IMR-90 (cell line): ENCODE measurements around the gene RNF113A. TPM values are rescaled to one million over a fixed set of nuclear protein-coding genes. Genes with fewer than 3 reads are reported as not detected.
A peak's percentile ranks its signal among the peaks of the same experiment; 100 is the strongest.

ENCODE experiments used
- ATAC-seq: fragments of 200-7000 bp; cut with Tn5 transposase; 2 replicates; pipeline ENCODE4 v1.9.1; 2020; ENCODE audit warnings: low read depth, mild to moderate bottlenecking, moderate library complexity
- BruUV-seq: library from RNA; stranded (reverse); fragments of 400-500 nt; replicated peaks from 2 replicates; lab custom pipeline; 2021; lab: Mats Ljungman, UMichigan
- CTCF ChIA-PET: fragments of 300-600 bp; formaldehyde crosslinking; extraction: SDS; loops from one replicate; lab custom pipeline; 2021; ENCODE audit warnings: antibody characterized with exemption; lab: Yijun Ruan, JAX
- POLR2A ChIA-PET: fragments of 300-600 bp; sonication (Branson Sonifier 250); formaldehyde crosslinking; loops from one replicate; lab custom pipeline; 2022; ENCODE audit warnings: antibody characterized with exemption; ENCODE audit not compliant: unreplicated experiment; lab: Charles Lee
- DNase-seq: peaks from one replicate; pipeline ENCODE4 v3.0.0; 2013
- H2AFZ ChIP-seq: replicated peaks from 2 replicates; pipeline ENCODE3; 2013; ENCODE audit warnings: low read length, mild to moderate bottlenecking; ENCODE audit not compliant: poor library complexity
- H2AK5ac ChIP-seq: 2 replicates; pipeline ENCODE4 v1.6.1; 2013; ENCODE audit warnings: low read depth, low read length, inconsistent platforms
- H2AK9ac ChIP-seq: replicated peaks from 2 replicates; pipeline ENCODE3; 2013; ENCODE audit warnings: mild to moderate bottlenecking, low read depth, low read length, moderate library complexity; ENCODE audit not compliant: poor library complexity
- H2BK120ac ChIP-seq: 2 replicates; pipeline ENCODE4 v1.6.1; 2013; ENCODE audit warnings: low read depth, low read length, inconsistent platforms
- H2BK15ac ChIP-seq: 3 replicates; pipeline ENCODE4 v1.6.1; 2013; ENCODE audit warnings: low read depth, low read length, inconsistent platforms
- H2BK20ac ChIP-seq: 2 replicates; pipeline ENCODE4 v1.6.1; 2013; ENCODE audit warnings: low read depth, mild to moderate bottlenecking, inconsistent platforms, low read length, moderate library complexity
- H2BK5ac ChIP-seq: 2 replicates; pipeline ENCODE4 v1.6.1; 2013; ENCODE audit warnings: mild to moderate bottlenecking, low read depth, low read length, inconsistent platforms; ENCODE audit not compliant: poor library complexity, severe bottlenecking
- H3K14ac ChIP-seq: replicated peaks from 2 replicates; pipeline ENCODE4 v1.6.1; 2013; ENCODE audit warnings: low read depth, low read length, inconsistent platforms
- H3K18ac ChIP-seq: 2 replicates; pipeline ENCODE4 v1.6.1; 2013; ENCODE audit warnings: low read depth, low read length, control low read depth
- H3K23ac ChIP-seq: 2 replicates; pipeline ENCODE4 v1.6.1; 2013; ENCODE audit warnings: low read depth, low read length, inconsistent platforms
- H3K27ac ChIP-seq: 2 replicates; pipeline ENCODE4 v1.5.1; 2013; ENCODE audit warnings: mild to moderate bottlenecking, control low read depth, low read length; ENCODE audit not compliant: insufficient read depth
- H3K27me3 ChIP-seq: 2 replicates; pipeline ENCODE4 v1.6.1; 2013; ENCODE audit warnings: low read length; ENCODE audit not compliant: control insufficient read depth, insufficient read depth
- H3K36me3 ChIP-seq: 2 replicates; pipeline ENCODE4 v1.6.1; 2013; ENCODE audit warnings: low read length, mixed read lengths; ENCODE audit not compliant: control insufficient read depth, insufficient read depth
- H3K4ac ChIP-seq: 2 replicates; pipeline ENCODE4 v1.6.1; 2013; ENCODE audit warnings: low read depth, low read length, inconsistent platforms
- H3K4me1 ChIP-seq: 2 replicates; pipeline ENCODE4 v1.6.1; 2013; ENCODE audit warnings: low read length, mixed read lengths; ENCODE audit not compliant: control insufficient read depth, insufficient read depth
- H3K4me2 ChIP-seq: 2 replicates; pipeline ENCODE4 v1.6.1; 2013; ENCODE audit warnings: low read depth, mild to moderate bottlenecking, control low read depth, low read length, moderate library complexity
- H3K4me3 ChIP-seq: 2 replicates; pipeline ENCODE4 v1.5.1; 2013; ENCODE audit warnings: low read depth, mild to moderate bottlenecking, control low read depth, low read length, moderate library complexity; ENCODE audit not compliant: insufficient read depth
- H3K56ac ChIP-seq: 2 replicates; pipeline ENCODE4 v1.6.1; 2013; ENCODE audit warnings: low read length, inconsistent platforms; ENCODE audit not compliant: insufficient read depth; ENCODE audit errors: extremely low read depth
- H3K79me1 ChIP-seq, 2 experiments: 2 replicates each; pipeline ENCODE4 v1.6.1; 2013; ENCODE audit warnings: low read length in 2 of 2, inconsistent platforms in 1 of 2, low read depth in 1 of 2
- H3K9ac ChIP-seq: 2 replicates; pipeline ENCODE4 v1.6.1; 2013; ENCODE audit warnings: low read depth, low read length, control low read depth
- H3K9me1 ChIP-seq: 2 replicates; pipeline ENCODE4 v1.6.1; 2013; ENCODE audit warnings: low read length, inconsistent platforms; ENCODE audit not compliant: insufficient read depth
- H3K9me3 ChIP-seq: 2 replicates; pipeline ENCODE4 v1.6.1; 2013; ENCODE audit warnings: low read length; ENCODE audit not compliant: control insufficient read depth, insufficient read depth
- H4K20me1 ChIP-seq: 2 replicates; pipeline ENCODE4 v1.6.1; 2013; ENCODE audit warnings: low read length, inconsistent platforms; ENCODE audit not compliant: insufficient read depth
- H4K5ac ChIP-seq: 2 replicates; pipeline ENCODE4 v1.6.1; 2013; ENCODE audit warnings: mild to moderate bottlenecking, low read depth, low read length, control low read depth
- H4K8ac ChIP-seq, 2 experiments: 2 replicates each; pipeline ENCODE4 v1.6.1; 2013; ENCODE audit warnings: low read depth in 2 of 2, low read length in 2 of 2, control low read depth in 1 of 2, inconsistent platforms in 1 of 2
- H4K91ac ChIP-seq: 2 replicates; pipeline ENCODE4 v1.6.1; 2013; ENCODE audit warnings: low read depth, low read length, inconsistent platforms; ENCODE audit not compliant: insufficient read depth
- CEBPB ChIP-seq: IDR thresholded peaks from 2 replicates; pipeline ENCODE4 v1.6.1; 2012; ENCODE audit warnings: low read depth, low read length, improper control_type of control experiment
- CHD1 ChIP-seq: IDR thresholded peaks from 2 replicates; pipeline ENCODE4 v1.6.1; 2012; ENCODE audit warnings: low read depth, low read length, improper control_type of control experiment
- CTCF ChIP-seq: conservative IDR thresholded peaks from 2 replicates; pipeline ENCODE4 v1.5.1; 2012; ENCODE audit warnings: mild to moderate bottlenecking, low read depth, low read length, improper control_type of control experiment
- ELK1 ChIP-seq: fragments of 150-350 bp; IDR thresholded peaks from 2 replicates; pipeline ENCODE4 v1.6.1; 2016; ENCODE audit warnings: low read depth, mild to moderate bottlenecking, low read length, moderate library complexity, borderline replicate concordance
- FOS ChIP-seq: fragments of 150-350 bp; IDR thresholded peaks from 2 replicates; pipeline ENCODE4 v1.6.1; 2016; ENCODE audit warnings: low read depth, low read length
- MAZ ChIP-seq: IDR thresholded peaks from 2 replicates; pipeline ENCODE4 v1.6.1; 2012; ENCODE audit warnings: low read depth, mild to moderate bottlenecking, low read length, improper control_type of control experiment, moderate library complexity, borderline replicate concordance
- MXI1 ChIP-seq: IDR thresholded peaks from 2 replicates; pipeline ENCODE4 v1.6.1; 2012; ENCODE audit warnings: low read depth, mild to moderate bottlenecking, low read length, moderate library complexity, borderline replicate concordance
- NFE2L2 ChIP-seq: fragments of 150-350 bp; IDR thresholded peaks from 2 replicates; pipeline ENCODE4 v1.6.1; 2016; ENCODE audit warnings: low read depth, mild to moderate bottlenecking, low read length
- POLR2A ChIP-seq: IDR thresholded peaks from 2 replicates; pipeline ENCODE4 v1.6.1; 2012; ENCODE audit warnings: mild to moderate bottlenecking, low read depth, low read length
- RCOR1 ChIP-seq: IDR thresholded peaks from 2 replicates; pipeline ENCODE4 v1.6.1; 2012; ENCODE audit warnings: mild to moderate bottlenecking, low read length, improper control_type of control experiment; ENCODE audit not compliant: insufficient replicate concordance
- RFX5 ChIP-seq: IDR thresholded peaks from 2 replicates; pipeline ENCODE4 v1.8.0; 2012; ENCODE audit warnings: low read depth, mild to moderate bottlenecking, low read length, moderate library complexity
- SMC3 ChIP-seq: fragments of 150-350 bp; IDR thresholded peaks from 2 replicates; pipeline ENCODE4 v1.6.1; 2016; ENCODE audit warnings: low read depth, mild to moderate bottlenecking, antibody characterized with exemption, low read length, moderate library complexity
- USF2 ChIP-seq: fragments of 150-350 bp; IDR thresholded peaks from 2 replicates; pipeline ENCODE4 v1.6.1; 2017; ENCODE audit warnings: mild to moderate bottlenecking, antibody characterized with exemption, low read length, low read depth
- whole genome bisulfite sequencing, 2 experiments: methylation state at CpG; one replicate each; pipeline versions ENCODE4 v1.1.5 to v1.1.7; 2013; ENCODE audit warnings: missing lambda C conversion rate in 2 of 2; ENCODE audit not compliant: insufficient read length in 1 of 2; ENCODE audit errors: extremely low coverage in 2 of 2; 5-methylcytosine and 5-hydroxymethylcytosine counted together
- dilution Hi-C: fragments of 300-500 bp; cut with HindIII; formaldehyde crosslinking; loops from one replicate; pipeline ENCODE4 v1.14.3; 2018; ENCODE audit warnings: low sequenced_read_pairs; ENCODE audit not compliant: unreplicated experiment
- in situ Hi-C: fragments of 300-500 bp; cut with MboI; formaldehyde crosslinking; loops from 3 replicates; pipeline ENCODE4 v1.14.3; 2019; ENCODE audit warnings: low sequenced_read_pairs, inconsistent platforms, mixed read lengths
- intact Hi-C: fragments of 100-400 bp; cut with micrococcal nuclease; formaldehyde crosslinking; loops from 2 replicates; pipeline ENCODE4 v1.10.0; 2022
- polyA plus RNA-seq, 3 experiments: library from polyadenylated mRNA; depleted of rRNA; stranded (reverse); fragments of >200 nt; gene quantifications; 2 replicates each; pipeline ENCODE4 v1.2.3, GENCODE V29; 2012; ENCODE audit warnings: low replicate concordance in 1 of 3
- total RNA-seq: library from RNA; depleted of rRNA; stranded (reverse); fragments of >200 nt; gene quantifications from 2 replicates; pipeline ENCODE4 v1.2.3, GENCODE V29; 2012

Gene RNF113A
- total and polyA plus RNA-seq, 2 of the 4 experiments (the other 2 are of a cell fraction): 16.5 to 17.0 TPM

GRCh38 chrX:119870626-119871131 lies 854 bp downstream of the RNF113A start:
- in situ Hi-C loops: no loop called here
- peak overlapping the region; percentile 40; the same call in 1 of the 2 replicates for H2AK5ac ChIP-seq
- H3K23ac ChIP-seq: peak overlapping the region; percentile 46
- H2AK9ac ChIP-seq: peak overlapping the region; percentile 96
- peak overlapping the region; percentile 89 for H3K4me2 ChIP-seq
- peaks cover 0 to 11% of the 10 kb centered on the region in 2 experiments; a peak in 3 of 4 replicates for H3K79me1 ChIP-seq
- H3K56ac ChIP-seq: peak overlapping the region; percentile 75
- ChIA-PET POLR2A (interaction anchor here (1.0 to 1.1 kb wide), 2 partner anchors 9 to 18 kb away, joined by 3 read pairs; partner anchors contain the start of gene UPF3B), CTCF (interaction anchor here (1.3 kb wide), 1 partner anchor 10 kb away, joined by 4 read pairs; no protein-coding TSS in a partner anchor)
- H3K27ac ChIP-seq: peak overlapping the region; percentile 81
- H3K4ac ChIP-seq: peak overlapping the region; percentile 76
- H3K4me3 ChIP-seq: peak overlapping the region; percentile 89
- ATAC-seq (peak; percentile 48), DNase-seq (peak; percentile 23)
- dilution Hi-C loops: no loop called here
- H3K9ac ChIP-seq: peak overlapping the region; percentile 87
- H2BK120ac ChIP-seq: peak overlapping the region; percentile 8; the same call in 1 of the 2 replicates
- H2BK15ac ChIP-seq: no peak overlapping the region
- H4K91ac ChIP-seq: peak overlapping the region; percentile 65
- TF ChIP-seq POLR2A (no peak), FOS (no peak), ELK1 (no peak), MXI1 (no peak), CHD1 (no peak), SMC3 (no peak), RFX5 (no peak), USF2 (no peak), MAZ (no peak), NFE2L2 (no peak), RCOR1 (no peak), CTCF (no peak), CEBPB (no peak; the same call in 1 of the 2 replicates)
- H3K18ac ChIP-seq: peak overlapping the region; percentile 72; the same call in 1 of the 2 replicates
- H4K20me1 ChIP-seq: peaks cover 3% of the 10 kb centered on the region; the same call in 1 of the 2 replicates
- no peaks in the 10 kb centered on the region for H3K27me3 ChIP-seq
- peak overlapping the region; percentile 67 for H4K5ac ChIP-seq
- BruUV-seq: TSS peak; percentile 83
- H2AFZ ChIP-seq: peak overlapping the region; percentile 94
- H3K9me3 ChIP-seq: no peaks in the 10 kb centered on the region
- intact Hi-C loops: loop anchor here (2.0 to 5.0 kb wide), 2 partner anchors 80 to 263 kb away; partner anchors contain the start of genes NKRF and RPL39
- H3K4me1 ChIP-seq: no peaks in the 10 kb centered on the region
- H2BK20ac ChIP-seq: no peak overlapping the region
- peak overlapping the region; percentile 69 for H2BK5ac ChIP-seq
- H4K8ac ChIP-seq: peak overlapping the region; percentile 72; a peak in 3 of 4 replicates
- peak overlapping the region; percentile 43 for H3K14ac ChIP-seq
- no peaks in the 10 kb centered on the region for H3K9me1 ChIP-seq
- no peaks in the 10 kb centered on the region; the same call in 1 of the 2 replicates for H3K36me3 ChIP-seq
- 52% methylated on average over 10 of the region's 25 CpGs; no CpG with 5 or more reads in 1 of the 2 experiments for WGBS, 2 experiments
